GM12801 (cell line): ENCODE results near the gene RTKN2.

Source experiments
- TF ChIP-seq, protein P1 (sequence below): IDR thresholded peaks from one replicate; pipeline ENCODE4 v1.5.1; 2011; ENCODE audit warnings: control low read depth; ENCODE audit not compliant: insufficient read length; ENCODE audit errors: extremely low read depth

Gene RTKN2

DNA sequence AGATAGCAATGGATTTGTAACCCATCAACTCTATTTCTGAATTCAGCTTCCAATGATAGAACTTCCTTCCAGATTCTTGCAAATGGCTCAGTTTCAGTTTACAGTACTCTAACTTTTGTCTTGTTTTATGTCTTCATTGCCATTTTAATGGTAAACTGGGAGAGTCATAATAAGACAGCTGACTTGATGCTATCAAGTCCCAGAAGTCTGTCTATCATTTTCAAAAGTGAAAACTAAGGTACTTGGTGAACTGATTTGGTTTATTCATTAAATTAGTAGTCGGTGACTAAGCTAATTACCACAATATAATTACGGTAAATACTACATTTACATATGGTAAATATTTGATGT is 25.0 kb downstream of the RTKN2 start:
- TF ChIP-seq, protein P1, sequence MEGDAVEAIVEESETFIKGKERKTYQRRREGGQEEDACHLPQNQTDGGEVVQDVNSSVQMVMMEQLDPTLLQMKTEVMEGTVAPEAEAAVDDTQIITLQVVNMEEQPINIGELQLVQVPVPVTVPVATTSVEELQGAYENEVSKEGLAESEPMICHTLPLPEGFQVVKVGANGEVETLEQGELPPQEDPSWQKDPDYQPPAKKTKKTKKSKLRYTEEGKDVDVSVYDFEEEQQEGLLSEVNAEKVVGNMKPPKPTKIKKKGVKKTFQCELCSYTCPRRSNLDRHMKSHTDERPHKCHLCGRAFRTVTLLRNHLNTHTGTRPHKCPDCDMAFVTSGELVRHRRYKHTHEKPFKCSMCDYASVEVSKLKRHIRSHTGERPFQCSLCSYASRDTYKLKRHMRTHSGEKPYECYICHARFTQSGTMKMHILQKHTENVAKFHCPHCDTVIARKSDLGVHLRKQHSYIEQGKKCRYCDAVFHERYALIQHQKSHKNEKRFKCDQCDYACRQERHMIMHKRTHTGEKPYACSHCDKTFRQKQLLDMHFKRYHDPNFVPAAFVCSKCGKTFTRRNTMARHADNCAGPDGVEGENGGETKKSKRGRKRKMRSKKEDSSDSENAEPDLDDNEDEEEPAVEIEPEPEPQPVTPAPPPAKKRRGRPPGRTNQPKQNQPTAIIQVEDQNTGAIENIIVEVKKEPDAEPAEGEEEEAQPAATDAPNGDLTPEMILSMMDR: no peak

DNA sequence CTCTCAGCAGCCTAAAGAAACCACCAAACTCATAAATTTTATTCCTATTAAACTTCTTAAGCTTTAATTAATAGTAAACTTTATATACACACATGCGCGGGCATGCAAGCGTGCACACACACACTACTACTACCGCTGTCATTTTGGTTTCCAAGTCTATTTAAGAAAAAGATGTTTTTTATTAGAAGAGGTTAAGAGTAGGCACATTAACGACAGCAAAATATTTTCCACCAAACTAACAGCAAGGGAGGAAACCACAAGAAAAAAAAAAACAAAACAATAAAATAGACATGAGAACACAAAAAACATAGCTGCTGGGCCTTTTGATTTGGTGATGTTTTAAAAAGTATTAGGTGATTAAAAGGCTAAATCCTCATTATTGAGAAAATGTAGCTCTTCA is 28.6 kb downstream of the RTKN2 start:
- TF ChIP-seq, protein P1: no peak

DNA sequence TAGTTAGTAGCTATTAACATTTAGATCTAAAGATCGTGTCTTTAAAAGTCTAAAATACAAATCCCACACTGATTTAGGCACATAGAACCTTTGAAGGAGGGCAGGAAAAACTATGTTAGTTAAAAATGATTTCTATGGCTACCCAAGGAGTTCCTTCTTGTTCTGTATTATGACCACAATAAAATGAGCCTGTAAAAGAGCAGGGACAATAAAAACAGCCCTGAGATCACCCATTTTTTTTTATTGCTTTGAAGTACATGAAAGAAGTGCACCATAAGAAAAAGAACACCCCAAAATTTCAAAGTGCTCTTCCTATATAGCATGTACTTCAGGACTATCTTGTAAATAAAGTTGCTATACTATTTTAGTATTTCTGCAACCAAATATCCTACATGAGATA is 29.8 kb downstream of the RTKN2 start:
- TF ChIP-seq, protein P1: no peak

DNA sequence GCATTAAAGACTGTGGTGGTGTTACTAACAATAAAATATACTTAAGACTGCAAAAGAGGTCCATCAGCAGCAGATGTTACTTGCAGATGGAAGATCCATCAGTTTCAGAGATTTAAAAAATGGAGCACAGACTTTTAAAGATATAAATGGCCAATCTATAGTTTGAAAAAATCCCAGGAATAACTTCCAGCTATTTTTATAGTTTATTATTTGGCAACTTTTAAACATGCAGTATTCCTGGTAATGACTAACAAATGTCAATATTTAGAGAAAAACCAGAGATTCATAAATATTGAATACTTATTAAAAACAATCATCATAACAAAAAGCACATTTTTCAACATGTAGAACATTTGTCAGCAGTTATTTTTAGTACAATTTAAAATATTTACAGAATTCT is 30.7 kb downstream of the RTKN2 start:
- TF ChIP-seq, protein P1: no peak

DNA sequence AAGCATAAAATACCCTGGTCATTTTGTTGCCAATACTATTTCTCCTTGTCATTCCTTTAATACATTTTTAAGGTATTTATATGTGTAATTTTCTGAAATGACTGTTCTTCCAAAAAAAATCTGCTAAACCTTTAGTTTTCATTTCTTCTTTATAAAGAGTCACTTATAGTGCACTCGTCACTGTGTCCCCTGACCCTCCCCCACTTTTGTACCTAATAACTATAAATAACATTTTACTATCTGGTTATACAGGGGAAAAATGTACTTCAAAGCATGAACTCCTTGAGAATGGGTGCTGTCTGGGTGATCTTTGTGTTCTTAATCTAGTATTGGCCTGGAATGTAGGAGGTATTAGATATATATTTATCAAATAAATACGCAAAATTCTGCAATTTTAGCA is 31.1 kb downstream of the RTKN2 start:
- TF ChIP-seq, protein P1: no peak

DNA sequence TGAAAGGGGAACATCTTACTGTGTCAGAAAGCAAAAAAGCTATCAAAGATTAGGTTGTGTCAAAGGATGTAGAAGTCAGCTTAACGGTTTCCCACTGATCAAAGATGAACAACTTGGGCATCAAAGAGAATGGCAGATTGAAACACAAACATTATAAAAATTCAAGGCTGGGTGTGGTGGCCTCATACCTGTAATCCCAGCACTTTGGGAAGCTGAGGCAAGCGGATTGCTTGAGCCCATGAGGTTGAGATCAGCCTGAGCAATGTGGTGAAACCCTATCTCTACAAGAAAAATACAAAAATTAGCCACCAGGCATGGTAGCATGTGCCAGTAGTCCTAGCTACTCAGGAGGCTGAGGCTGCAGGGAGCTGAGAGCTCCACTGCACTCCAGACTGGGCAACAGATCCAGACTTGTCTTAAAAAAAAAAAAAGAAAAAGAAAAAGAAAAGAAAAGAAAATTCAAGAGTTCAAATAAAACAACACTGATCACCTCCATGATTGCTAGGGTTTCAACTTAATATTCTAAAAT is 34.5 kb downstream of the RTKN2 start:
- TF ChIP-seq, protein P1: no peak

DNA sequence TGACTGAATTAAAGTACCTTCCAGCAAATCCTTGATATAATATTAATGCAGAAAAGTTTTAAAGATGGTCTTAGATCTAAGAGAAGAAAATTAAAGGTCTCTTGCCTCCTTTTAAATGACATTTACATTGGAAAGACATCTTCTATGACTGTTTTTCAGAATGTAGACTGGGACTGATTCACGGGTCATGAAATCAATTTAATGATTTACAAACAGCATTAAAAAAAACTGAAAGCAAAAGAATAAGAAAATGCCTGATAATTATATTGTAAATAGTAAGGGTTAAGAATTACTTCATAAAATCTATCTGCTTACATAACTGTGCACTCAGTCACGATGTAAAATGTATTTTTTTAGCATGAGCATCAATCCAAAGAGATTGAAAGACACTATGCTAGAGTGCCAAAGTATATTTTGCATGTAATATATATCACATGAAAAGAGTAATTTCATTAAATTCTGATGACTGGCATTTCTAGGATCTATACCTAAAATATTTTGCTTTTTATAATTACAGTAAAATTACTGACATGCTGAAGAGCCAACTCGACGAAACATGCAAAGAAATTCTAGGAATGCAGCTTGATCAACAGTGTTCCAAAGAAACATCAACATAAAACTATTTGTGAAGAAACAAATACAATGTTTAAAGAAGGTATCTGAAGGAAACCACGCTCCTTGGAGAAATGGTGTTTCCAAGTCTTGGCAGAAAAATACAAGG is 35.1 kb downstream of the RTKN2 start:
- TF ChIP-seq, protein P1: no peak
